KOPT-K1 (cell line): ENCODE data around the gene TNS3.

Experiments used
- H3K27ac ChIP-seq: fragments of 200-600 bp; sonication (generic); 2 replicates; pipeline ENCODE4 v1.5.1; 2016; ENCODE audit warnings: antibody characterized with exemption, mild to moderate bottlenecking, low read depth, low read length; ENCODE audit not compliant: poor library complexity, severe bottlenecking
- H3K36me3 ChIP-seq: fragments of 200-600 bp; sonication (generic); 2 replicates; pipeline ENCODE4 v1.5.1; 2017; ENCODE audit warnings: antibody characterized with exemption, mild to moderate bottlenecking, low read length, moderate library complexity; ENCODE audit not compliant: insufficient read depth
- H3K9me3 ChIP-seq: fragments of 200-600 bp; sonication (generic); 2 replicates; pipeline ENCODE4 v1.5.1; 2017; ENCODE audit warnings: antibody characterized with exemption, low read length, mild to moderate bottlenecking; ENCODE audit not compliant: insufficient read depth, poor library complexity, severe bottlenecking

TNS3 gene

DNA sequence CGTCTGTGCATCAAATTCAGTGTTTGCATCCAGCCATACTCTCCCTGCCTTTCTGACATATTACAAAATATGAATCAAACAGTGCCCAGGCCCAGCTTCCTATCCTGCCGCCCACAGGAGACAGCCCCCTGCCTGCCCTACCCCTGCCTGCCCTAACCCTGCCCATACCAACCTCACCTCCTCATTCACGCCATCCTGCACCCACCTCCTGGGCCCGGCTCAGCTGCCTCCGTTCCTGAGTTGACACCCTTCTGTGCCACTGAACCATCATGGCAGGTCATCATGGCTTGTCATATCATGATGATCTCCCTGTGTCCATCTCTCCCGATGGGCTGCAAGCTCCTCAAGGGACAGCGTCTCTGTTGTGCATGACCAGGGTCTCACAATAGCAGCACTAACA is 72.3 kb downstream of the TNS3 start:
- Histone ChIP-seq H3K27ac (no peak overlapping the region), H3K36me3 (no peaks in the 10 kb centered on the region), H3K9me3 (peaks cover 4% of the 10 kb centered on the region)

DNA sequence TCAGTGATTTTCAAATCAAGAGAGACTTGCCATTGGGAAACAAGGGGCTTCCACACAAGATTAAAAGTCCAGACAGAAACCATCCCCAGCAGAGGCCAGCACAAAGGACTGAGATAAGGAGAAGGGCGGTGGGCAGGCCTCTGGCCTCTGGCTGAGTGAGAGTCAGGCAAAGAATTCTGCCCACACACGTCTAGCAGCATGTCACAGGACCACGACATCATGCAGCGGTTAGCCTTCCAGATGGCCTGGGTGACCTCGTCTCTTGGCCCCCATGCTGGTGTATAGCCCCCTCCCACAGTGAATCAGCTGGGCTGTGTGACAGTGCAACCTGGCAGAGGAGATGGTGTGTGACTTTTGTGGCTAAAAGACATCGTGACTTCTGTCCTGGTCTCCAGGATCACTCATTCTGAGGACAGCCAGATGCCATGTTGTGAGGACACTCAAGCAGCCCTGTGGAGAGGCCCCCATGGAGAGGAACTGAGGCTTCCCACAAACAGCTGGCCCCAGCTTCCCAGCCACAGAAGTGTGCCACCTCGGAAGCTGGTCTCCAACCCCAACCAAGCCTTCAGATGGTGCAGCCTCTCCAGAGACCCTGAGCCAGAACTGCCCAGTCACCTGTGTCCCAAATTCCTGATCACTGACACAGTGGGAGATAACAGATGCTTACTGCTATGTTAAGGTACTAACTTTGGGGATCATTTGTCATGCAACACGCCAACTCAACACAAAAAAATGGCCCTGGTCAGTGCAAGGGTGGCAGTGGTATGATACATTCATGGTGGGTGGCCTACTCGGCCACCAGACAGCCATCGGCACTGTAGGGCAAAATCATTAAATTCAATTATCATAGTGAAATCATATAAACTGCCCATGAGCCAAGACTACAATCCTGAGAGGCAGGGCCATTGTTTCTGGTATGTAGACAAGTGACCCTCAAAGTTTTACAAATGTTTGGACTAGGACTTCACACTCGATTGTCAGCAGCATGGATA is 73.2 kb downstream of the TNS3 start:
- H3K27ac ChIP-seq, result no peak overlapping the region
- H3K36me3 ChIP-seq, result no peaks in the 10 kb centered on the region
- H3K9me3 ChIP-seq, result peaks cover 4% of the 10 kb centered on the region

DNA sequence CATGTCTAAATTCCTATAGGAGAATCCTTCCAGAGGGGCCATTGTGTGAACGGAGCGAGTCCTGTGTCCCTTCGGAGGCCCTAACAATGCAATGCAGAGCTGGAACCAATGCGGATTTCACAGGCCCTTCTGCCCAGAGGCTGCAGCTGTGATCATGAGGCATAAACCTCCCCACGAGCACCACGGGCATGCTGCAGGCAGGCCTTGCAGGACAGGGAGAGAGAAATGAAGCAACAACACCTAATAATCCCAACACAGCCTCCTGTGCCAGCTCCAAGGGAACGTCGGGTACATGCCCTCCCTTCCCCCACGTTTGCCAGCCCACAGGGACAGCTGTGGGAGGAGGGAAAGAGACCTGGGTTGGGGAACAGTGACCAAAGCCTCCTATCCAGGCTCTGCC is 74.4 kb downstream of the TNS3 start:
- H3K36me3 ChIP-seq, result no peaks in the 10 kb centered on the region
- H3K27ac ChIP-seq, result no peak overlapping the region
- H3K9me3 ChIP-seq, result peaks cover 4% of the 10 kb centered on the region

DNA sequence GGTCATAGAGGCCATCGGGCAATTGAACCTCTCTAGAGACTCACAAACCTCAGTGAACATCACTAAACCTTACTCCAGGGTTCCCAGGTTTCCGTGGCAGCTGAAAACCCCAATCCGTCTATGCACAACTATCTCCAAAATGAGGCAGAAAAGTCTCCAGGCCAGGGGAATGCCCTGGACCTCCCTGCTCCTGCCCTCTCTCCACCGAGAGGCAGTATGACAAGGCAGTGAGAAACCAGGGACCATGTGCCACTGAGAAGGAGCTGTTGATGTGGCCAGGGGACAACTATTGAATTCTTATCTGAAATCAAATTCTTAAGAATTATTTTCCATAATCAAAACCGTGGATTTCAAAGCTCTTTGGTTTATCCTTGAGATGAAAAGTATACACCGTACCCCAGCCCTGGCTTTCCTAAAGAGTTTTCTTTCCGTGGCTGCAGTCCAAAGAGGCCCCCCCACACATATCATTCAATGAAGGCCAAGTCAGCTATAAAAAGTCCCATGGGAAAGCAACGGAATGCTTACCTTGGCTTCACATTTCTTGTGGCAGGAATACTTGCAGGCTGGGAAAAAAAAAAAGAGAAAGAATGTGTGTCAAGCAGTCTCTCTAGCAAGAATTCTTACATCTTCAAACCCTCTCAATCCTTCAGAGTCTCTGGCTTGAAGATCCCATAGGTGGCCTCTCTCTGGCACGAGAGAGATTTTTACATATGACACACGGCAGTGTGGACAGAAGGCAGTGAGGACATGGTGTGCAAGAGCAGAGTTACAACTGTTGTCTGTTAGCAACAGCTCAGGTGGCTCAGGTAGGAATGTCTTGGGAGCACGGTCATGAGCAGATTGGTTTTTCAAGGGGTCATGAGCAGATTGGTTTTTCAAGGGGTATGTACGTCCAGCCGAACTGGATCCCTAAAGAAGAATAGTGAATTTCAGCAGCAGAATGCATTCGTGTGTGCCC is 75.2 kb downstream of the TNS3 start:
- Histone ChIP-seq H3K27ac (no peak overlapping the region), H3K9me3 (peaks cover 4% of the 10 kb centered on the region), H3K36me3 (no peaks in the 10 kb centered on the region)

DNA sequence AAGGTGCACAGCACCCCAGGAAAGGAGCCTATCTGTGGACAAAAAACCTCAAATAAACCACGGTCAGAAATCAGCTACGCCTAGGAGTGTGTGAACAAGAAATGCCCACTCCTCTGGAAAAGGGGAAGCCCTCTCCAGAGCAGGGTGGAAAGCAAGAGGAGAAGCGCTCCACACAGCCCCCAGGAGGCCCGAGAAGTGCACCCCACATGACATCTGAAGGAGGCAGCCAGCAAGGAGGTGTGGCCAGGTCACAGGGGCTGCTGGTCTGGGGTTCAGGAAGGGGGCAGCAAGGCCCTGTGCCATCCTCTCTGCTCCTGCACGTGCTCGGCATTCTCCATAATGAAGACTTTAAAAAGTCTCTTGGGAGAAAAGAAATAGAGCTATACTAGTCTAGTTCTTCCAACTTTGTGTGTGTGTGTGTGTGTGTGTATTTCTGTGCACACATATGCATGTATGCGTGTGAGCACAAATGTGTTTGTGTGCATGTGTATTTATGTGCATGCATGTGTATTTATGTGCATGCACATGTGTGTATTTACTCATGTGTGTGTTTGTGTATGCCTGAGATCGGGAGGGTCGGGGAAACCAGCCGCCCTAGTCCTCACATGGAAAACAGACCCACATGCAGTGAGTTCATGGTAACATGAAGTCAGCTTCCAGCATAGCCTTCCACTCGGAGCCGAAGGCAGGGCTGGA is 76.5 kb downstream of the TNS3 start:
- Histone ChIP-seq H3K36me3 (no peaks in the 10 kb centered on the region), H3K9me3 (peaks cover 4% of the 10 kb centered on the region), H3K27ac (no peak overlapping the region)

DNA sequence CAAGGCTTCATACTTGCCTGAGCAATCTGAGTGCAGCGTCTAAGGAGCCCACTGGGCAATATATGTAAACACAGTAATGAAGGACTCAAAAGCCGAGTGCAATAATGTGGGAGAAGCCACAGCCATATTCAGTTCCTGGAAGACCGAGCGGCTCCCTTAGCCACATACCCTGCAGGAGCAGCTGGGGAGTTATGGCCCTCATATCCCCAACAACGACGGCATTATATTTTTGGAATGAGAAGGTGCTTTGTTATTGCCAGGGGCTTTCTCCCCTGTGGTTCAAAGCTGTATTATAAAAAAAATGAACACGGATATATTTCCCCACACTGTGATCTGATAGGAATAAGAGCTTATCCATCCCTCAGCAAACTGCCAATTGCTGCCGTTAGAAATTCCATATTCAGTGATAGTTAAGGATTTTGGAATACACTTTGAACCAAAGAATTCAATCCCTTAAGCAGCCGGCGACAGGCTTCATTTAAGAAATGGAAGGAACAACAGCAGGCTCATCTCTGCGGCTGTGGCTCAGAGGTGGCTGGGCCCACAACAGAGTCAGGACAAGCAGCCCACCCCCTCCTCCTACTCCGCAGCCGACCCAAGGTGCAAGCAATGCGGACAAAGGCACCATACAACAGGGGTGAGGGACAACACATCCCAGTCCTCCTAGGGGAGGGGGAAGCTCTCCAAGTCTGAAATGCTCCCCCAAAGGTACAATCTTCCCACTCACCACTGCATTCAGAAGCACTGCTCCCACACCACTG is 77.2 kb downstream of the TNS3 start:
- no peak overlapping the region for H3K27ac ChIP-seq
- no peaks in the 10 kb centered on the region for H3K9me3 ChIP-seq
- no peaks in the 10 kb centered on the region for H3K36me3 ChIP-seq

DNA sequence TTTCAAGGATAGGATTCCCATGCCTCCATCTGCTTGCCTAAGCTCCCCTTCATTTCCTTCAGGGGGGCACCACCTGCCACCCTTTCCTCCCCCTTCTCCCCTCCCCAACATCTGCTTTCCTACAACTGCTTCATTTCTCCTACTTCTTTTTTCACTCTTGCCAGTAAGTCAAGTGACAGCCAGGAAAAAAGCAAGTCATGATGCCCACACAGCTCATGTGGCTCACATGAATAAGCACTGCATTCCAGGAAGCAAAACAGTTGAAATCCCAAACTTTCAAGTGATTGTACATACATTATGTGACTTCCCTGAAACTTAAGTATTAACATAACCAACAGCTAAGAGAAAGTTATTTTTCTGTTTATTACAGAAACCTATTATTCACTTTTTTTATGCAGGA is 78.6 kb downstream of the TNS3 start:
- H3K9me3 ChIP-seq, result no peaks in the 10 kb centered on the region
- H3K36me3 ChIP-seq, result no peaks in the 10 kb centered on the region
- no peak overlapping the region for H3K27ac ChIP-seq

DNA sequence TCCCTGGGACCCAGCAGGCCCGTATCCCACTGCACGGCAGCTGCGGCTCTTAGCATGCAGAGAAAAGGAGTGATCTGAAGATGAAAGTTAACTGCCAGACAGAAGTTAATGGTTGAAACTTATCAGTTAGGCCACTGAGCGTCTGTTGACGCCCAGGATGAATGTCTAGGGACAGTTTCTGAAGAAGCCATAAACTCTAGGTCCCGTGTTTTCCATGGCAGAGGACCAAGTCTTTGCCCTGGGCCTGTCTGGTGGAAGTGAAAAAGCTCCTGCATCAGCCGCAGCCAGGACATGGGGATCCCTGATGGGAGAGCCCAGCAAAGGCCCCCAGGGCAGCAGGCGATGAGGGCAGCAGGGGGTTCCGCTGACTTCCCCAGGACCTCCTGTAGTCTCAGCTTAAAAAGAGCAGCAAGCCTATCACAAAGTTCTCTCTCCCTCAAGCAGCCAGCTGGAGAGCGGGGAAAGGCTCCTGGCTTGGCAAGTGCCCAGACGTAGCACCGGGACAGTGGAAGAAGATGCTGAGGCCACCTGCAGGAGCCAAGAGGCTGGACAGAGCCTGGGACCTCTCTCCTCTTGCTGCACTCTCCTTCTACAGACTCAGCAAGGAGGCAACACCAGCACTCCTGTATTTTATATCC is 79.6 kb downstream of the TNS3 start:
- Histone ChIP-seq H3K27ac (no peak overlapping the region), H3K9me3 (no peaks in the 10 kb centered on the region), H3K36me3 (no peaks in the 10 kb centered on the region)

DNA sequence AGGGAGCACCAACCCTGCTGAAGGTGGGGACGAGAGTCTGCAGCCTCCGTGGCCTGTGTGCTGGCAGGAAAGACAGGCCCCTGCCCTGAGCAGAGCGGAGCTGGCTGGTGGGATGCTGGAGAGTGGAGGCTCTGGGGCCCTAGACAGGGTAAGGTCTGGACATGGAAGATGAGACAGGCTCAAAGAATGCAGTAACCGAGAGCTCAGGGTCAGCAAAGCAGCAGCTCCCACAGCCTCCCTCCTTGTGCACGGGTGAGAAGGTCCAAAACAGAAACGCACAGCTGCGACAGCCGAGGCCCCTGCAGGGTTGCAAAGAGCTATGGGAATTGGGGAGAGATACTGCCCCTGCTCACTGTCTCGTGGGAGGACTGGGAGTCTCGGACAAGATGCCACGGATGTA is 80.5 kb downstream of the TNS3 start:
- Histone ChIP-seq H3K27ac (no peak overlapping the region), H3K36me3 (no peaks in the 10 kb centered on the region), H3K9me3 (no peaks in the 10 kb centered on the region)

DNA sequence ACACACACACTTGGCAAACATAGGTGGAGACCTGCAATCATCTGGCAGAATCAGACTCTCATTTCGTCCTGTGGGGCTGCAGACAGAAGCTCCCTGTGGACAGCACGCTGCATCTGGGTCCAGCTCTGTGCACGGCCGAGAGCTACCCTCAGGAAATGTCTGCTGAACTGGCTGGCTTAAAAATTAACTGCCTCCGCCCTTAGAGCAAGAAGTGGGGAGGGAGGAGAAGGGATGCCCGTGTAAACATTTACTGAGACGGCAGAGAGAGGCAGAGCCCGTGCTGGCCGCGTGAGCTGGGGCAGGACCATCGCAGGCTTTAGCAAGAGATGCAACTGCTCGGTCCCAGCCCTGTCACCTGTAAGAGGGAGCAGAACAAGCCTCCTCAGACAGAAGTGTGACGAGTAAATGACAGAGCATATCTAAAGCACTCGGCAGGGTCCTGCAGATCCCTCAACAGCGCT is 81.8 kb downstream of the TNS3 start:
- H3K27ac ChIP-seq, result no peak overlapping the region
- H3K36me3 ChIP-seq, result no peaks in the 10 kb centered on the region
- H3K9me3 ChIP-seq, result no peaks in the 10 kb centered on the region

DNA sequence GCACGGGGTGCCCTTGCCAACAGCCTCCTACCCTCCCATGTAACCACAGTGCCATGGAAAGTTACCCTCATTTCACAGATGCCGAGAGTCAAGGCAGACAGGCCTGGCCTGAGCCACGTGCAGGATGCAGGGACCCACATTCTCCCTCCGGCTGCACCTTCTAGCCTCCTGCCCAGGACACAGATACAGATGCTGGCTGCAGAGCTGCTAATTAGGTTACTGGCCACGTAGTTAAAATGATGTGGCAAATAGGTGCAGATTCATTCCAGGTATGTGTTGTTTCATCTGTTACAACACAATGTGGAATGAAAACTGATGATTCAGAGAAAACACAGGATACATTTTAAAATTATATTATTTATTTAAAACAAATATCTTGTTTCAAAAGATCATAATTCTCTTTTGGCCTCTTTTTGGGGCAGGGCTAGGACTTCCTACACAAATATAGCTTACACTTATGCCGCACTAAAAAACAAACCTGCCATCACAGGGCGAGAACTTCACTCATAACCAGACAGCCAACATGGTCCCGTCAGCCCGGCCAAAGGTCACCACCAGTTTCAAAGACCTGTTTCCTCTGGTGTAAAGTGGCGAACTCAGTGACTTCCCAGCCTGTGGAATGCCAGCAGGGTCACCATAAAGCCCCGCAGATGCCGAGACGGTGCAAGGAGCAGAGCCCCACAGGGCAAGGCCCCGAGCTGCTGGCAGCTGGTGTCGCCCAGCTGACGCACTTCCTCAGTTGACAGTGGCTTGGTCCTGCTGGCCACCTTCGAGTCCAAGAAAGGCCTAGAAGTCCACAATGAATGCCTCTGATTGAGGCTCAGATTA is 83.5 kb downstream of the TNS3 start:
- Histone ChIP-seq H3K27ac (no peak overlapping the region), H3K9me3 (no peaks in the 10 kb centered on the region), H3K36me3 (no peaks in the 10 kb centered on the region)

DNA sequence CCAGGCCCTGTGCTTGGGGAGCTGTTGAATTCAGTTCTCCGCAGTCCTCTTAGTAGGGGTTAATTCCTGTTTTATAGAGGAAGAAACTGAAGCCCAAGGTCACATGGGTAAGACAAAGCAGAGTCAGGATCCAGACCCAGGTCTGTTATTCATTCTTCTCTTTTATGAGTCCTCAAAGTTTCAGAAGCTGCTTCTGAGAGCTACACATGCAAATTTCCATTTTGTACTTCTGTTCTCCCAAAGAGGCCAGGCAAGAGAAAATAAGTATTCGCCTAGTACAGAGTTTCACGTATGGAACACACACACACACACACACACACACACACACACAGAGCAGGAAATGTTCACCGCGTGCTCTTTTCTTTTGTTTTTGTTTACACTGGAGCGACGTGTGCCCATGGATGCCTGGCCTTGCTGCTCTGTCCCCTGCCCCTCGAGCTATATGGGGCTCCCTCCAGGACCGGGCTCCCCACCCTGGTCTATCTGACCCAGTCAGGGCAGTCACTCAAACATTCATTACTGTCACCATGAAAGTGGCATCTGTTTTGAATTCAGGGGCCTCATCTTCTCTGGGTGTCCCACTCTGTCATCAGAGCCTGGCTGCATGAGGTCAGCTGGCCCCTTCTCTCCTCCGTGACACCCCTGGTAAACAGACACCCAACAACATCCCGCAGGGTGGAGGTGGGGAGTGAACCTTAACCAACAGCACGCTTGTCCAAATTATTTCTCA is 84.4 kb downstream of the TNS3 start:
- Histone ChIP-seq H3K27ac (no peak overlapping the region), H3K36me3 (no peaks in the 10 kb centered on the region), H3K9me3 (no peaks in the 10 kb centered on the region)

DNA sequence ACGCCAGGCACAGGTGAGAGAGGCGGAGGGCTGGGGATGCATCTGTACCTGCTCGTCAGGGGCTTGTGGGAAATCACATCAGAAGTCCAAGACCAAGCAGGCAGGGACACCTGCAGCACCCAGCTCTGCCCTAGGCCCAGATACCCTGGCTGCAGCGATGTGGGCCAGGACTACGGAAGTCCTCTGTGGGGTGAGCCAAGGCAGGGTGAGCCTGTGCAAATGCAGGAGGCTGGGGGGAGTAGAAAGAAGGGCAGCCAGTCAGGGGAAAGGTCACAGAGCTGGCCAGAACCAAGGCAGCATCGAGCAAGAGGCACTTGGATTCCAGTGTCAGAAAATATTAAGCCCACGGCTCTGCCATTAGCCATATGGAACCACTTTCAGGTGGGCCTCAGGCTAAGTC is 85.2 kb downstream of the TNS3 start:
- no peak overlapping the region for H3K27ac ChIP-seq
- no peaks in the 10 kb centered on the region for H3K9me3 ChIP-seq
- H3K36me3 ChIP-seq, result no peaks in the 10 kb centered on the region
